TTC549 (cell line): ENCODE data around the gene NLE1.
"Not testable (repeated sequence)": the region's sequence is repeated elsewhere in the genome, so short reads cannot be mapped to it uniquely, and the experiment has no call there.

Source experiments
- FAIRE-seq: peaks from 2 replicates; lab custom pipeline; 2012; peaks lifted over from hg19 to GRCh38; lab: Jason Lieb, UNC

NLE1 gene

DNA sequence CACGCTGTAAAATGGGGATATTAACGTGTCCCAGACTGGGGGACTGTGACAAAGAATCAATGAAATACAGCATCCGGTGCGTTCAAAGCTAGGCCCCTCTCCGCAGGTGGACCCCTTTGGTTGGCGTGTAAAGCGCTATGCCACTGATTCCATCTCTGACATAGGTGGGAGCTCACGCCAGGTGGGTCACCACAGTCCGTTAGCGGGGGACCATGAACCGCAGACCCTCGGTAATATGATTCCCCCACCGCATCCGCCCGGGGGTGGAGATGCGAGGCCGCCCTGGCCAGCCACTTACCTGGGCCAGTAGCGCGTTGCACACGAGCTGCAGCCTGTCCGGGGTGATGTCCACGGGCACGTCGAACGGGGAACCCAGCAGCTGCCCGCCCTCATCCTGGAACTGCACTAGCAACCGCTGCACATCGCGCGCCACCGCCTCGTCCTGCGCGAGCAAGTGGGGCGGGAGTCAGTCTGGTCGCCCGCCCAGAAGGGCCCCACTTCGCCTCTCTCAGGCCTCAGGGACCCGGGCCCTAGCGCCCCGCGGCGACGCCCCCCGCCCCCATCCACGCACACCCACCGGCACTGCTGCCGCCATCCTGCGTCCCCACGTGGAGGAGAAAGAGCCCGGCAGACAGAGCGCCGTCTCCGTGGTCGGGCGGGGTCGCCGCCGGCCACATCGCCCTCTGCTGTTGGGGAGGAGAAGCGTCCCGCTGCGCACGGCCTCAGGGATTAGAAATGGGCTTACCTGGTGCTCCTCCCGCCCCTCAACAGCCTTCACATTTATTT is at the start of gene NLE1:
Gene NLE1 (minus strand): TSS at position 623 of the 786 bp plus-strand sequence. CDS start 28 bp downstream, at position 595.
- no peak for FAIRE-seq

DNA sequence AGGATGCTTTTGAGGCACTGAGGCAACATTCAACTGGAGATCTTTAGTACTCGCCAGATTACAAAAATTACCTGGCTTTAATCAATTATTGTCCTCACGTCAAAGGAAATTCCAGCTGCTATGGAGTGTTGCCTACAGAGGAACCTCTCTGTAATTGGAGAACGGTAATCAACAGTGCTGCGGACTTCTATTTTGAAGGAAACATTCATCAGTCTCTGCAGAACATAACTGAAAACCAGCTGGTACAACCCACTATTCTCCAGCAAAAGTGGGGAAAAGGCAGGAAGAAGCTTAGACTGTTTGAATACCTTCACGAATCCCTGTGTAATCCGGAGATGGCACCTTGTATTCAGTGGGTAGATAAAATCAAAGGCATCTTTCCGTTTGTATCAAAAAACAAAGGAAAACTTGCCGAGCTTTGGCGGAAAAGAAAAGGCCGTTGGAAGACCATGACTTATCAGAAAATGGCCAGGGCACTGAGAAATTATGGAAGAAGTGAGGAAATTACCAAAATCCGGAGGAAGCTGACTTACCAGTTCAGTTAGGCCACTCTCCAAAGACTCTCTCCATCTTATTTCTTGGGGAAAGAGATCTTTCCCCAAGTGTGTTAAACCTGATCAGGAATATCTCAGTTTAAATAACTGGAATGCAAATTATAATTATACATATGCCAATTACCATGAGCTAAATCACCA is 49.0 kb upstream of the NLE1 start:
- FAIRE-seq, result no peak

DNA sequence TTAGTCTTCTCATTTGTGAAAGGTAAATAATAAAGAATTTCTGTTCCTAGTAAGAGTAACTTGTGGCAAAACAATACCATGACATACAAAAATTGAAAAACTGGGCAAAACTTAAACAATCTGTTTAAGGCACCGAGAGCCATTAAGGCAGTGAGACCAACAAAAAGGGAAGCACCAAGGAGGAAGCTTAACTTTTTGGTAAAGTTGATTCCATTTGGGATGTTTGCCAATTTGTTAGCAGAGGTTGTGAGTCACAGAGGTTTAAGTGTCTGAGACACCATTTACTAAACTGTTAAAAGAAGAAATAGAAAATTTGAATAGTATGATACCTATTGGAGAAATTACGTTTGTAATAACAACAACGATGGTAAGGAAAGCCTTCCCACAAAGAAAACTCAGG is 47.2 kb upstream of the NLE1 start:
- FAIRE-seq, result no peak

DNA sequence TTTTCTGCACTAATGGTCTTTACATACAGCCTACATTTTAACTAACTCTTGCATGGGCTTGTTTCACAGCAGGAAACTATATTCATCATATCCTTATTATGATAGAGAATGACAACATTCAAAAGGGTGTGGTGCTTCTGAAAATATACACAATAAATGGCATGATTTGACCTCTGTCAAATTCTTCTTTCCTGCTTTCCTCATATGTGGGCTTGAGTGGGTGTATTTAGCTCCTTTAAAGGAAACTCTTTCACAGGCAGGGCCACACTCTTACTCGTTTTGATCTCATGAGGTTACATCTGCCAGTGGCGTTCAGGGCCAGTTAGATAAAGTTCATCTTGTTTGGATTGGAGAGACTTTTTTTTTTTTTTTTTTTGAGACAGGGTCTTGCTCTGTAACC is 46.0 kb upstream of the NLE1 start:
- no peak for FAIRE-seq

DNA sequence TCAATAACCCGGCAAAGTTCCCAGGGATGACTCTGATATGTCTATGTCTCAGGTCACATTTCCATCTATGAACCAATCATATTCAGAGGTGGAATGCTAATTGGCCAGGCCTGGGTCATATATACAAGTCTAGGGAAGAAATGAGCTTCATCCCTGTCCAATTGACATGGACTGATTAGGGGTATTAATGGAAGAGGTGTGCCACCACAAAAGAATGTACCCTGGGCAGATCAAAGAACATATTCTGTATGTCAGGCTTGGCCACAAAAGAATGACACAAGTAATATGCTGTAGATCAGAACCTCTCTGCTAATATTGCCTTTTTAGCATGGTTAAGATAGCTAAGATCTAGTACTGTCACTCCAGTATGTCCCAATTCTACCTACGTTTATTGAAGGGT is 45.4 kb upstream of the NLE1 start:
- no peak for FAIRE-seq

DNA sequence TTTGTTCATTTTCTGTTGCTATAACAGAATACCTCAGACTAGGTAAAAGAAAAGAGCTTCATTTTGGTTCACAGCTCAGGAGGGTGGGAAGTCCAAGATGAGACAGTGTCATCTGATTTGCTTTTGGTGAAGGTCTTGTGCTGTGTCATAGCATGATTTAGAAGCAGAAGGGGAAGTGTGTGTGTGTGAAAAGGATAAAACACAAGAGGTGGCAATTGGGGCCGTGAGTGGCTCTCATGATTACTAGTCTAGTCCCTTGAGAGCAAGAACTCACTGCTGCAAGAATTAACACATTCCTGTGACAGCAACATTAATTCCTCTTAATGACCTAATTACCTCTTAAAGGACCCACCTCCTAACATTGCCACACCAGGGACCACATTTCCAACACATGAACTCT is 43.7 kb upstream of the NLE1 start:
- FAIRE-seq, result no peak

DNA sequence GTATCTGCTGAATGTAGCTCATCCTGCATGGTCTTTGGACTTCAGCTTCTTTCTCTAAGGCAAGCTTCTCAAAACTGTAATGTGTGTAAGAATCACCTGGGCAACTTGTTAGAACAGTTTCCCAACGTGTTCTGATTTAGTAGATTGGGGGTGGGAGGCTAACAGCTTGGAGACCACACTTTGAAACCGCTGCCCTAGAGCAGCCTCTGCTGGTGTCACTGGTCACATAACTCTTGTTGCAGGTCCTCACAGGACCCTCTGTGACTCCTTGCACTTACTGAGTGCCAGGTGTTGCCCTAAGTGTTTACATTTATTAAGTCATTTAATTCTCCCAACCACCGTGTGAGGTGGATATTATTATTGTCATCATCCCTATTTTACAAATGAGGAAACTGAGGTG is 42.2 kb upstream of the NLE1 start:
- FAIRE-seq, result no peak

DNA sequence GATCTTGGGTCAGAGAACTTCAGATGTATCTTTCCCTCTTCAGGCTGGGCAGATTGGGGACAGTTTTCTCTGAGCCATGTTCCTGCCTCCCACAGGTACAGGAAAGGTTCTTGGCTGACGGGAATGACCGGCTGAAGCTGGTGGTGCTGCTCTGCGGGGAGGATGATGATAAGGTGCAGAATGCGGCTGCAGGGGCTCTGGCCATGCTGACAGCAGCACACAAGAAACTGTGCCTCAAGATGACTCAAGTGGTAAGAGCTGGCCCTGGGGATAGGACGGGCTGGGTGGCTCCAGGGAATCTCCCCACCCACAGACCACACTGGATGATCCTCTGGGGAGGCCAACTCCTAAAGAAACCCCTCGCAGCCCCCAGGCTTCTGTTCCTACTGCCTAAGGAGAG is 41.2 kb upstream of the NLE1 start:
- no peak for FAIRE-seq

DNA sequence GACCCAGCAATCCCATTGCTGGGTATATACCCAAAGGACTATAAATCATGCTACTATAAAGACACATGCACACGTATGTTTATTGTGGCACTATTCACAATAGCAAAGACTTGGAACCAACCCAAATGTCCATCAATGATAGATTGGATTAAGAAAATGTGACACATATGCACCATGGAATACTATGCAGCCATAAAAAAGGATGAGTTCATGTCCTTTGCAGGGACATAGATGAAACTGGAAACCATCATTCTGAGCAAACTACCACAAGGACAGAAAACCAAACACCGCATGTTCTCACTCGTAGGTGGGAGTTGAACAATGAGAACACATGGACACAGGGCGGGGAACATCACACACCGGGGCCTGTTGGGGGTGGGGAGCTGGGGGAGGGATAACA is 37.3 kb upstream of the NLE1 start:
- not testable (repeated sequence) for FAIRE-seq

DNA sequence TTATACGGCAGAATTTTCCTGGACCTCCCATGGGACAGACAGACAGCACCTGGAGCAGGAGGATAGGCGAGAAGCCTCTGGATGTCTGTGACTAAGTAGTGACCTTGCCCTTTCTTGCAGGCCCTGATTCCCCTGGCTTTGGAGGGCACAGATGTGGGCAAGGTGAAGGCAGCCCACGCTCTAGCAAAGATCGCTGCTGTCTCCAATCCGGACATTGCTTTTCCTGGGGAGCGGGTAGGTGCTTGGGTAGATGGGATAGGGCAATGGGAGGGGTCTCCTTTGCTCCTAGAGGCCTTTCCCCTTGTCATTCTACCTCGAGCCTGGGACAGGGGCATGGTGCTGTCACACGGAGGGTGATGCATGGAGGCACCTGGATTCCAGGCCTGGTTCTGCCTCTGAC is 34.8 kb upstream of the NLE1 start:
- FAIRE-seq, result no peak

DNA sequence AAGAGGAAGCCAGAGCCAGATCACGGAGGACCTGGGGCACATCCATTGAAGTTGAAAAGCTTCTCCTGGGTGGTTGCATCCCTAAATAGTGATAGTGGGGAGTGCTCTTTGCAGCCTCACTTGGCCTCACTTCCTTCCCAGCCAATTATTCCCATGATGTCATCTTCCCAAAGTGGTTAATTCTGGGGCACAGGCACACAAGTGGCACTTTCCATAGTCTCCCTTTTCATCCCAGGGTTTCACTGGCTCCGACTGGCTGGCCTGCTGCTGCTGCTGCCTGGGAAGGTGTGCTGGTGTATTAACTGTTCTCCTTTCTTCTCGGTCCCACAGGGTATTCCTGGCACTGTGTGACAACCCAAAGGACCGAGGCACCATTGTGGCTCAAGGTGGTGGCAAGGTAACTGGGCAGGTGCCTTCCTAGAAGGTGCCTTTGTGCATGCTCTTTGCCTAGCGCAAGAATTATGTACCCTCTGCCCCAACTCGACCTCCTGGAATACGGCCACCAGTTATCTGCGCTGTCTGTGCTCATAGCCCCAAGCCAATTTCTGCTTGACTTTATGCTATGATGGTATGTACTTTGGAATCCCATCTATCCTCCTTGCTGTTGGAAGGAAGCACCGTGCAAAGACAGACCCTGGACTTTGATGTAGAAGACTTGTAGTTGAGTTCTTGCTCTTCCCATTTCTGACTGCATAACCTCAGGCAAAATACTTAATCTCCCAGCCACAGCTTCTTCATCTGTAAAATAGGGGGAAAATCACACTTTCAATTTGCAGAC is 33.7 kb upstream of the NLE1 start:
- FAIRE-seq, result no peak

DNA sequence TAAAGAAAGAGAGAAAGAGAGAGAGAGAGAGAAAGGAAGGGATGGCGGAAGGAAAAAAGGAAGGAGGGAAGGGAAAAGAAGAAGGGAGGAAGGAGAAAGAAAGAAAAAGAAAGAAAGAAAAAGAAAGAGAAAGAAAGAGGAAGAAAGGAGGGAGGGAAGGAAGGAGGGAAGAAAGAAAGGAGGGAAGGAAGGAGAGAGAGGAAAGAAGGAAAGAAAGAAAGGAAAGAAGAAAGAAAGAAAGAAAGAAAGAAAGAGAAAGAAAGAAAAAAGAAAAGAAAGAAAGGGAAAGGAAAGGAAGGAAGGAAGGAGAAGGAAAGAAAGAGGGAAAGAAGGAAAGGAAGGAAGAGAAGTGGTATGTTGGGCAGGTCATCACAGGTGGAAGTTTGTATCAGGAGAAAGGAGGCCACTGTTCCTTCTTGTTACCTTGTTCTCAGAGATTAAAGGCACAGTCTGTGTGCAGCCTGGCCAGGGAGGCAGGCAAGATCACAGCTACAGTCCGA is 32.8 kb upstream of the NLE1 start:
- FAIRE-seq, result no peak

DNA sequence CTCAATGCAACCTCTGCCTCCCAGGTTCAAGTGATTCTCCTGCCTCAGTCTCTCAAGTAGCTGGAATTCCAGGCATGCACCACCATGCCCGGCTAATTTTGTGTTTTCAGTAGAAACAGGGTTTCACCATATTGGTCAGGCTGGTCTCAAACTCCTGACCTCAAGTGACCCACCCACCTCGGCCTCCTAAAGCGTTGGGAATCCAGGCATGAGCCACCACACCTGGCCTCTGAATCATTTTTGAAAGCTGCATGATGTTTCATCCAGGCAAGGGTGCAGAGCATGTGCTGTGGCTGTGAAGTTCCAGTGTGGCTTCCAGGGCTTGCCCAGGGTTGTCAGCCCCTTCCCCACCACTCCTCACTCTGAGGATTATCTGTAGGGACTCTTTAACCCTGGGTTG is 30.2 kb upstream of the NLE1 start:
- FAIRE-seq, result not testable (repeated sequence)

DNA sequence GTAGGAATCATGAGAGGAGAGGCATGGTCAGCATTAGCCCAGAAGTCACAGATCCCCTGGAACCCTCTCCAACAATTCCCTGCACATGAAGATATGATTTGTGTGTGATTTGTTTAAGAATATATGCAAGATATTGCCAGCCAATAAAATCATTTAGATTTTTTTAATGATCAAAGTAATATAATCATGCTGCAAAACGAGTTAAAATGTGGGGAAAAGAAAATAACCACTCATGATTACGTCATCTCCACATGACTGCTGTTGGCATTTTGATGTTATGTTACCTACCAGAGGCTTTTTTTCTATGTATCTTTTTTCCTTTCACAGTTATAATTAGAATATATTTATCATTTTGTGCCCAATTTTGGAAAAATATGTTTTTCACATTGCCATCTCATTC is 29.7 kb upstream of the NLE1 start:
- no peak for FAIRE-seq

DNA sequence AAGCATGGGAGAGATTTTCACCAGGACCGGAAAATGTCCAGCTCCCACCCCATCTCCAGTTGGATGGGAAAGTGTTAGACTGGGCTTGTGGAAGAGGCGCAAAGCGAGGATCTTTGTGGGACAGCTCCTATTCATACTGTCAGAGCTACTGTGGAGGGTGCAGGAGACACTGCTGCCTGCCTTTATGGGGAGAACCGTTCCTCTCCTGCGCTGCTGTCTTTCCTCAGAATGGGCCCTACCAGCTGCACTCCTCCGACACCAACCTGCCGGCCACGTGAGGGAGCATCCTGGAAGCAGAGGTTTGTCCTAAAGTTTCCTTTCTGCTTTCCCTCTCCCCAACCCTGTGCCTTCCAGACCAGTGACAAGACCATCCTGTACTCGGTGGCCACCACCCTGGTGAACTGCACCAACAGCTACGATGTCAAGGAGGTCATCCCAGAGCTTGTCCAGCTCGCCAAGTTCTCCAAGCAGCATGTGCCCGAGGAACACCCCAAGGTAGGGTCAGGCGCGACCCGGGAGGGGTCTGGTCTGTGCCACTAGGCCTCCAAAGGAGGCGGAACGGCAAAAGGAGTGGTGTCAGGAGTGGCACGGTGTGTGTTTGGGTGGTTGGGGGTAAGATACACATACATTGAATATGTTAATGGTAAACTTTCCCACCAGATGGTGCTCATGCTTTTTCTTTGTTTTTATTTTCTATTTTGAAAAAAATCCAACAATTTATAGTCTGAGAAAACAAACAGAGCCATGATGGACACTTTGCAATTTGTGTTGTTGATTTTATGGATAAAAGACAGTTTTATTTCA is 29.1 kb upstream of the NLE1 start:
- no peak for FAIRE-seq

DNA sequence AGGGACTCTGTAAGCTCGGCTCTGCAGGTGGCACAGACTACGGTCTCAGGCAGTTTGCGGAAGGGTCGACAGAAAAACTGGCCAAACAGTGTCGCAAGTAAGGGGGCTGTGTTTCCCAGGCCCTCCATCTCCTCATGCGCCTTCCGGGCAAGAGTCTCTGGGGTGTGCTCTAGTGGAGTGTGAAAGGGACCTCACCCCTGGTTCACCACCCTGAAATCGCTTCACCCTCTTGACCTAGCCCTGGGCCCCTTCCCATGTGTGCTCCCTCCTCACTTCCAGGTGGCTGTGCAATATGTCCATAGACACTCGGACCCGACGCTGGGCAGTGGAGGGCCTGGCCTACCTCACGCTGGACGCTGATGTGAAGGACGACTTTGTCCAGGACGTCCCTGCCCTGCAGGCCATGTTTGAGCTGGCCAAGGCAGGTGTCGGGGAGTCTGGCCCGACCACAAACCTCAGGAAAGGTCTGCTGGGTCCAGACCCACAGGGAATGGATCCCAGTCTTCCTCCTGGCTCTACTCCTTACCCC is 27.8 kb upstream of the NLE1 start:
- no peak for FAIRE-seq

DNA sequence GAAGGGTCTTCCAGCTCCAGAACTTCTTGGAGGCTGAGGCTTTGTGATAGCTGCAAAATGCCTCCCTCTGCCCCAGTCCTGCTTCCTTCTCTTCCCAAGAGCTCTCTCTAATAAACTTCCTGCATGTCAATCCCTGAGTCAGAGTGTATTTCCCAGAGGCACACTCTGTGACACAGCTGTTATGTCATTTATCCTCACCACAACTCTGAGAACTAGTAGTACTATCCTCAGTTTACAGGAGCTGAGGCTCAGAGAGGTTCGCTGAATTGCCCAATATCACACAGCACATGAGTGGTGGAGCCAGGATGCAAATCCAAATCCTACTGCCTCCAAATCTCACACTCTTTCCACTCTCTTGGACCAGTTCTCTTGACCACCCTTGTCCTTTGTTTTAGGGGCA is 25.6 kb upstream of the NLE1 start:
- no peak for FAIRE-seq

DNA sequence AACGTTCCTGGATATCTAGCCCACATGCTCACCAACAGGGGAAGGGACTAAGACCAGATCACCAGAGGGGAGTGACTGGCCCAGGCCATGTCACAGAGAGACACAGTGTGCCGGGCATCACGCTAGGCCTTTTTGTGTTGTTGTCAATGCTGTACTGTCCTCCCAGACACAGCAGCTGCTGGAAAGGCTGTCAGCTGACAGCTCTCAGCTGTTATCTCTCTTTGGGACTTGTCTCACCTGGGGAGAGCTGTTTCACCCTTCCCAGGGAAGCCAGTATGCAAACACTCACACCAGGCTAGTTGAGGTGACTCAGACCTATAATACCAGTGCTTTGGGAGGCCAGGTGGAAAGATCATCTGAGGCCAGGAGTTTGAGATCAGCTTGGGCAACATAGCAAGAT is 24.9 kb upstream of the NLE1 start:
- FAIRE-seq, result no peak

DNA sequence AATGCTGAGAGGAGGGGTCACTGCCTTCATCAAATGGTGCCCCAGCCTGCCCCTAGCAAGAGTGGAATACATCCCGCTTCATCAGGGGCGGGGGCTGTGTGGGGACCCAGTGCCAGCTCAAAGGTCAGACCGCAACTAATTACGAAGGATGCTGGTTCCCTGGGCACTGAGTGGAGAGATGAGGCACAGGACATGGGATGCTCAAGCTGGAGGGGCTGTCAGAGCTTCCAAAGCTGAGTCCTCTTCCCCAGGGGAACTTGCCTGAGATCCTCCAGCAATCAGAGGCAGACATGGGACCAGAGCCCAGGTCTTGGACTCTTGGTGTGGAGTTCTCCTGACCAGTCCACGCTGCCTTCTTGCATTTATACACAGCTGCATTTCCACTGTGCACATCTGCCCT is 24.4 kb upstream of the NLE1 start:
- FAIRE-seq, result no peak

DNA sequence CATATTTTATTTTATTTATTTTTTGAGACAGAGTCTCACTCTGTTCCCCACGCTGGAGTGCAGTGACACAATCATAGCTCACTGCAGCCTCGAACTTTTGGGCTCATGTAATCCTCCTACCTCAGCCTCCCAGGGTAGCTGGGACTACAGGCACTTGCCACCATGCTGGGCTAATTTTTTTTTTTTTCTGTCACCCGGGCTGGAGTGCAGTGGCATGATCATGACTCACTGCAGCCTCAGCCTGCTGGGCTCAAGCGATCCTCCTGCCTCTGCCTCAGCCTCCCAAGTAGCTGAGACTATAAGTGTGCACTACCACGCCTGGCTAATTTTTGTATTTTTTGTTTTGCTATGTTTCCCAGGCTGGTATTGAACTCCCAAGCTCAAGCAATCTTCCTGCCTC is 22.6 kb upstream of the NLE1 start:
- no peak for FAIRE-seq

DNA sequence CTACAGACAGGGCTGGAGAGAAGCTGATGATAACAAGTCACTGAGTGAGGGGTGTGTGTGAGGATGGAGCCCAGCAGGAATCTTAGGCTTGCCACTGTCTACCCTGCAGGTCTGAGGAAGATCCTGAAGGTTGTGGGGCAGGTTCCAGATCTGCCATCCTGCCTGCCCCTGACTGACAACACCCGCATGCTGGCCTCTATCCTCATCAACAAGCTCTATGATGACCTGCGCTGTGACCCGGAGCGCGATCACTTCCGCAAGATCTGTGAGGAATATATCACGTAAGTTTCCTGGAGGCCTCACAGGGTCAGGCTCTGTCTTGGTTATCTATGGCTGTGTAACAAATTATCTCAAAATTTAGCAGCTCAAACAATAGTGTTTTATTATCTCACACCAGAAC is 21.8 kb upstream of the NLE1 start:
- no peak for FAIRE-seq

DNA sequence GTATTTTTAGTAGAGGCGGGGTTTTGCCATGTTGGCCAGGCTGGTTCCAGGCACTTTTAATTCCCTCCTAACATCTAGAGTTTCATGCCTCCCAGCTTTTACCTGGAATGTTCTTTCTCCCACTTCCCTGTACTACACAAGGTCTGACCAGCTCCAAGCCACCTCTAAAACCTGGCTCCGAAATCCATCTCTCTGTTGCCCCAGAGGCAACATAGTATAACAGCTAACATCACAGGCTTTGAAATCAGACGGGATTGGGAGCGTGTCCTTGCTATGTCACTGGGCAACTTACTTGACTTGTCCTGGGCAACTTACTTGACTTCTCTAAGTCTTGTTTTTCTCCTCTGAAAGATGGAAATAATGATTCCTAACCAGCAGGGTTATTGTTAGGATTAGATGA is 20.7 kb upstream of the NLE1 start:
- no peak for FAIRE-seq
